ENCODE results near the gene CPEB3. TPM values are rescaled to one million over a fixed set of nuclear protein-coding genes. Genes with fewer than 3 reads are reported as not detected.
A peak's percentile ranks its signal among the peaks of the same experiment; 100 is the strongest.

Gene CPEB3
- total and polyA plus RNA-seq, 3 experiments from 2014 or later: 1.6 to 2.1 (median 2.1) TPM

DNA sequence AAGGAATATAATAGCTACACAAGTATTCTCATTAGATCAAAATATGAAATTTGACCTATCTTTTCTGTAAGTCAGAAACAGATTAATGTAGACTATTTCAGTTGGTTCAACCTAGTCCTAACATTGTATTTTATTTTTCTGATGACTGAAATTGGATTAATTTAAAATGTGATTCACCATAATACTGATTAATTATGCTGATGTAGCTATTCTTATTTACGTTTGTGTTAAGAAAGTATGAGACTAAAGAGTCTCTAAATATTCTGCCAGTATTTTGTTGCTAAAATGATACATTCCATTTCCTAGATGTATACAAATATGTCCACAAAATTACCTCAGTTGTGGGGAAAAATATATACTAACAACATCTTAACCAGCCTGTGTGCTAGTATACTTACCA, 18.4 kb upstream of the CPEB3 start:
- Histone ChIP-seq H3K27ac (ENCODE audit: low read depth, low read length) (no peak overlapping the region), H3K27me3 (ENCODE audit: insufficient read depth, low read length, poor library complexity, severe bottlenecking) (no peaks in the 10 kb centered on the region), H3K36me3 (ENCODE audit: insufficient read depth, low read length) (no peaks in the 10 kb centered on the region), H3K9me3 (ENCODE audit: low read length) (no peaks in the 10 kb centered on the region), H3K4me1 (ENCODE audit: insufficient read depth, low read length) (no peaks in the 10 kb centered on the region), H3K4me3 (ENCODE audit: low read length) (no peak overlapping the region)
- Mint-ChIP-seq H3K27ac (no peak overlapping the region), H3K36me3 (peaks cover 0 to 35% (median 11%) of the 10 kb centered on the region in 3 donors), H3K27me3 (no peaks in the 10 kb centered on the region), H3K4me3 (no peak overlapping the region), H3K4me1 (peaks cover 27 to 49% (median 43%) of the 10 kb centered on the region in 3 donors), H3K9me3 (no peaks in the 10 kb centered on the region)
- CTCF ChIA-PET: interaction anchor here (1.0 kb wide), 1 partner anchor 11 kb away, joined by 3 read pairs; no protein-coding TSS in a partner anchor
- POLR2A ChIA-PET: no interaction called here
- no peak for DNase-seq

DNA sequence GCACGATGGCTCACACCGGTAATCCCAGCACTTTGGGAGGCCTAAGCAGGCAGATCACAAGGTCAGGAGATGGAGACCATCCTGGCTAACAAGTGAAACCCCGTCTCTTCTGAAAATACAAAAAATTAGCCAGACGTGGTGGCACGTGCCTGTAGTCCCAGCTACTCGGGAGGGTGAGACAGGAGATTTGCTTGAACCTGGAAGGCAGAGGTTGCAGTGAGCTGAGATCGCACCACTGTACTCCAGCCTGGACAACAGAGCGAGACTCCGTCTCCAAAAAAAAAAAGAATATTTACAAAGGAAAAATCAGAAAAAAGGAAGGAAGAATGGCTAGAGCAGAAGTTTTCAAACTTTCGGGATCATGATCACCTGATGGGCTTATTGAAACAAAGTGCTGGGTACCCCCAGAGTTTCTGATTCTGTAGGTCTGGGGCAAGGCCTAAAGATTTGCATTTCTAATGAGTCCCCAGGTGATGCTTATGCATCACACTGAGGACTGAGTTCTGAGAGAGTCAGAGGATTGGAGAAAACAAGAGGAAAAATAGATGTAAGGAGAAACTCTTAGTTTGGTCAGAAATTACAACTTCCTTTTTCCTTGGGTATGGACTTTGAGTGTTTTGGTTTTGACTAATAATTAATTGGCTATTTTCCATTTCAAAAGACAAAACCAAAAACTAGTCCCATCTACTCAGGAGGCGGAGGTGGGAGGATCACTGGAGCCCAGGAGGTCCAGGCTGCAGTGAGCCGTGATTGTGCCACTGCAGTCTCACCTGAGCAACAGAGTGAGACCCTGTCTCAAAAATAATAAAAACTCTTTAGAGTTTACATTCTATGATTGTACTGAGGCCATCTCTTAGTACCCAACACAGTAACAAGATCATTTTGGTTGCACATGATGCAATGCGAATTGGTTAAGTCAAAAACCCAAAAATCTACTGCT, 14.5 kb upstream of the CPEB3 start:
- POLR2A ChIA-PET: interaction anchor here (1.0 kb wide), 1 partner anchor 14 kb away, joined by 3 read pairs; the partner anchor contains the start of genes CPEB3 and MARCHF5
- CTCF ChIA-PET: no interaction called here

DNA sequence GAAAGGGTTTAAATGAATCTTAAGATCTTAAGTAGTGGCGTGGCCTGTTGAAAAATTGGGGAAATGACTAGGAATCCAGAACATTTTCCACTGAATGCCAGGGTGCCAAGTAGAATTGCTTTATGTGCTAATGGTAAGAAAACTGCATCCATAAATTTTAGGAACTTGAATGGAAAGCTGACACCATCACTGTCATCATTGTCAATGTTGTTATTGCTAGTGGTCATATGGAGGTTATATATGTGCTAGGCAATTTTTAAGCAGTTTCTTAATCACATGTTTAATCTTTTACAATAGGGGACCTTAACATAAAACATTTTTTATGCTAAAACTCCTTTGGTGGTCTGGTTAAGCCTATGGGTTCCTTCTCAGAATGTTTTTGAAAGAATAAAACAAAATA, 13.2 kb upstream of the CPEB3 start:
- Mint-ChIP-seq H3K4me3 (no peak overlapping the region), H3K9me3 (no peaks in the 10 kb centered on the region), H3K36me3 (peaks cover 0 to 34% (median 2%) of the 10 kb centered on the region in 3 donors), H3K27ac (no peak overlapping the region), H3K27me3 (no peaks in the 10 kb centered on the region), H3K4me1 (peaks cover 45 to 78% (median 60%) of the 10 kb centered on the region in 3 donors)
- no peak for DNase-seq
- peaks cover 10% of the 10 kb centered on the region for H3K4me1 ChIP-seq (ENCODE audit: insufficient read depth, low read length)
- no peak overlapping the region for H3K27ac ChIP-seq (ENCODE audit: low read depth, low read length)
- H3K9me3 ChIP-seq (ENCODE audit: low read length): no peaks in the 10 kb centered on the region
- H3K27me3 ChIP-seq (ENCODE audit: insufficient read depth, low read length, poor library complexity, severe bottlenecking): no peaks in the 10 kb centered on the region
- no peaks in the 10 kb centered on the region for H3K36me3 ChIP-seq (ENCODE audit: insufficient read depth, low read length)
- no peak overlapping the region for H3K4me3 ChIP-seq (ENCODE audit: low read length)
- ChIA-PET CTCF (interaction anchor here (2.1 to 2.4 kb wide), 2 partner anchors 10 to 12 kb away, joined by 5 to 10 read pairs; partner anchors contain the start of genes CPEB3 and MARCHF5), POLR2A (interaction anchor here (1.0 kb wide), 1 partner anchor 13 kb away, joined by 3 read pairs; the partner anchor contains the start of genes CPEB3 and MARCHF5)

More for the DNA sequence above, 14.5 kb upstream of the CPEB3 start:
- Histone ChIP-seq H3K4me3 (ENCODE audit: low read length) (no peak overlapping the region), H3K9me3 (ENCODE audit: low read length) (no peaks in the 10 kb centered on the region), H3K27me3 (ENCODE audit: insufficient read depth, low read length, poor library complexity, severe bottlenecking) (no peaks in the 10 kb centered on the region), H3K27ac (ENCODE audit: low read depth, low read length) (no peak overlapping the region), H3K4me1 (ENCODE audit: insufficient read depth, low read length) (peaks cover 10% of the 10 kb centered on the region), H3K36me3 (ENCODE audit: insufficient read depth, low read length) (no peaks in the 10 kb centered on the region)
- Mint-ChIP-seq H3K9me3 (no peaks in the 10 kb centered on the region), H3K36me3 (peaks cover 0 to 22% (median under 1%) of the 10 kb centered on the region in 3 donors), H3K4me1 (peaks cover 43 to 70% (median 61%) of the 10 kb centered on the region in 3 donors), H3K27ac (peak overlapping the region in 3 of 8 donors; percentile 30 to 89 (median 72)), H3K27me3 (no peaks in the 10 kb centered on the region), H3K4me3 (no peak overlapping the region)
- DNase-seq: no peak

DNA sequence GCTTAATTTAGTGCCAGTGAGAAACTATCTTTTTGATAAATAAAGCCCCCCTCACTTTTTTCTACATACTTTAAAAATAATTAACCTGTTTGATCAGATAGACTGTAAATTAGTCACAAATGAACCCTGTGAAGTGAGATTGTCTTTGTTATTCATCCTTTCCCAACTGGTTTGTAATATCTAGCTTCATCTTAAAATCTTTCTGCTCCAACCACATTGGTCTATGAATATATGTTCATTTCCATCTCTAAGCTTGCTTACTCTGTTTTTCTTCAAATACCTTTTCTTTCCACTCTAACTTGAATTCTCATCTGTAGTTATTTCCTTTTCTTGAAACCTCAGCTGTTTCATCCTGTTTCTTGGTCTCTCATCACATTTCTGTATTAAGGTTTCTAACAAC, 12.2 kb upstream of the CPEB3 start:
- Histone ChIP-seq H3K9me3 (ENCODE audit: low read length) (no peaks in the 10 kb centered on the region), H3K36me3 (ENCODE audit: insufficient read depth, low read length) (no peaks in the 10 kb centered on the region), H3K27me3 (ENCODE audit: insufficient read depth, low read length, poor library complexity, severe bottlenecking) (no peaks in the 10 kb centered on the region), H3K4me1 (ENCODE audit: insufficient read depth, low read length) (peaks cover 10% of the 10 kb centered on the region), H3K4me3 (ENCODE audit: low read length) (no peak overlapping the region), H3K27ac (ENCODE audit: low read depth, low read length) (no peak overlapping the region)
- H3K4me3 Mint-ChIP-seq: no peak overlapping the region
- H3K36me3 Mint-ChIP-seq: peaks cover 0 to 38% (median 4%) of the 10 kb centered on the region in 3 donors
- no peaks in the 10 kb centered on the region for H3K27me3 Mint-ChIP-seq
- peak overlapping the region in 5 of 8 donors; percentile 0 to 18 (median 3) for H3K27ac Mint-ChIP-seq
- no peak for DNase-seq
- peaks cover 42 to 80% (median 67%) of the 10 kb centered on the region in 3 donors for H3K4me1 Mint-ChIP-seq
- ChIA-PET POLR2A (no interaction called here), CTCF (interaction anchor here (0.6 to 2.4 kb wide), 3 partner anchors 11 to 317 kb away, joined by 4 to 10 read pairs (median 5); partner anchors contain the start of genes CPEB3 and MARCHF5)
- H3K9me3 Mint-ChIP-seq: no peaks in the 10 kb centered on the region

DNA sequence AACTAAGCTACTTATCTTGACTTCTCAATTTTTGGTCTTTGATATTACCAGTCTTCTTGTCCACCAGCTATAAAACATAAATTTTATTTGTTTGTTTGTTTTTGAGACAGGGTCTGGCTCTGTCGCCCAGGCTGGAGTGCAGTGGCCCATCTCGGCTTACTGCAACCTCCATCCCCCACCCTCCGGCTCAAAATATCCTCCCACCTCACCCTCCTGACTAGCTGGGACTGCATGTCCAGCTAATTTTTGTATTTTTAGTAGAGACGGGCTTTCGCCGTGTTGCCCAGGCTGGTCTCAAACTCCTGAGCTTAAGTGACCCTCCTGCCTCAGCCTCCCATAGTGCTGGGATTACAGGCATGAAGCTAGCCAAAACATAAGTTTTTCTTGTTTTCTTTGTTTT, 7.6 kb upstream of the CPEB3 start:
- Histone ChIP-seq H3K27me3 (ENCODE audit: insufficient read depth, low read length, poor library complexity, severe bottlenecking) (no peaks in the 10 kb centered on the region), H3K4me3 (ENCODE audit: low read length) (no peak overlapping the region), H3K27ac (ENCODE audit: low read depth, low read length) (no peak overlapping the region), H3K36me3 (ENCODE audit: insufficient read depth, low read length) (no peaks in the 10 kb centered on the region), H3K4me1 (ENCODE audit: insufficient read depth, low read length) (peaks cover 14% of the 10 kb centered on the region), H3K9me3 (ENCODE audit: low read length) (no peaks in the 10 kb centered on the region)
- Mint-ChIP-seq H3K4me1 (peaks cover 44 to 78% (median 57%) of the 10 kb centered on the region in 3 donors), H3K27ac (peak overlapping the region in 1 of 8 donors; percentile 13), H3K36me3 (peaks cover 0 to 52% (median 7%) of the 10 kb centered on the region in 3 donors), H3K9me3 (no peaks in the 10 kb centered on the region), H3K27me3 (no peaks in the 10 kb centered on the region), H3K4me3 (peak overlapping the region in 1 of 7 donors; percentile 24)
- CTCF ChIA-PET: interaction anchor here (1.1 to 1.2 kb wide), 2 partner anchors 11 to 21 kb away, joined by 3 read pairs; no protein-coding TSS in a partner anchor
- no peak for DNase-seq
- POLR2A ChIA-PET: no interaction called here

DNA sequence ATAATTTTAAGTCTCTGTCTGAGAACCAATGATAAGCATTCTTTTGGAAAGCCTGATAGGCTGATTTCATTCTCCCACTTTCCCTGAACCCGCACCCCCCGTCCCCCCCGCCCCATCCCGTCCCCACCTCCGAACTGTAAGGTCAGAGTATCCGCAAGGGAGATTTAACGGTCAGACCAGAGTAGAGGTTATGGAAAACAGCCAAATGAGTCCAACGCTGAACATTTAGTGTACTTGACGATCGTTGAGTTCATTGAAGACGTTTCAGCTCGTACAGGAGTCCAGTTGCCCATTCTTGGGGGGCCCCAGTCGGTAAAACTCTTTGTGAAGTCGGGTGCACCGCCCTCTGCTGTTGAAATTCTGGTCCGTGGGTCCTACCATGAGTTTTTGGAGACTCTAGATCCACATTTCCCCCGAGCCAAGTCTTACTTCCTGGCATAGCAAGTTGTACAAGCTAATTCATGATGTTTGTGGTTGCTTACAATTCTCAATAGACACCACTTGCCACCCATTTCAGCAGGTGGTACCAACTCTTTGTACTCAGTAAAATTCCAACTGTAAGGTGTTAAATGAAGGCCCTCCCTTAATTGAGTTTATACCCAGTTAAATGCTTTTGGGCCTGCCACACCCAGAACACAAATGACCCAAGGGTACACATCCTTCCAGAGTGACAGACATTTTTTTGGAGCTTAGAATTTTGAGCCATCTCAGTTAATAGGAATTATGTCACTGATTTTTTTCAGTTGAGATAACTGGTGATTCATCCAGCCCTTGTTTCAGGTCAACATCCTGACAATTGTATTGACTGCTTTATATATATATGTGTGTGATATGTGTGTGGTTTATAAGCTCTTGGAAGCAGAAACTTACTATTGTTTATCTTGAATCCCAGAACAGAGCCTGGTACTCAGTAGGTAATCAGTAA, 1.3 kb upstream of the CPEB3 start:
- H3K9me3 Mint-ChIP-seq: no peaks in the 10 kb centered on the region
- peak; percentile 4 to 59 (median 31) for DNase-seq
- Histone ChIP-seq H3K4me1 (ENCODE audit: insufficient read depth, low read length) (peaks cover 22% of the 10 kb centered on the region), H3K27ac (ENCODE audit: low read depth, low read length) (peak overlapping the region; percentile 83), H3K27me3 (ENCODE audit: insufficient read depth, low read length, poor library complexity, severe bottlenecking) (no peaks in the 10 kb centered on the region), H3K4me3 (ENCODE audit: low read length) (peak overlapping the region; percentile 95), H3K9me3 (ENCODE audit: low read length) (no peaks in the 10 kb centered on the region), H3K36me3 (ENCODE audit: insufficient read depth, low read length) (no peaks in the 10 kb centered on the region)
- H3K4me3 Mint-ChIP-seq: peak overlapping the region; percentile 92 to 99 (median 96)
- CTCF ChIA-PET: interaction anchor here (0.5 to 2.0 kb wide), 4 partner anchors 9 to 37 kb away, joined by 3 to 10 read pairs (median 6); no protein-coding TSS in a partner anchor
- H3K36me3 Mint-ChIP-seq: peaks cover 0 to 33% (median 2%) of the 10 kb centered on the region in 3 donors
- peaks cover 35 to 48% (median 43%) of the 10 kb centered on the region in 3 donors for H3K4me1 Mint-ChIP-seq
- H3K27ac Mint-ChIP-seq: peak overlapping the region; percentile 84 to 98 (median 93)
- POLR2A ChIA-PET: no interaction called here
- peaks cover 0 to 2% of the 10 kb centered on the region in 2 donors for H3K27me3 Mint-ChIP-seq

DNA sequence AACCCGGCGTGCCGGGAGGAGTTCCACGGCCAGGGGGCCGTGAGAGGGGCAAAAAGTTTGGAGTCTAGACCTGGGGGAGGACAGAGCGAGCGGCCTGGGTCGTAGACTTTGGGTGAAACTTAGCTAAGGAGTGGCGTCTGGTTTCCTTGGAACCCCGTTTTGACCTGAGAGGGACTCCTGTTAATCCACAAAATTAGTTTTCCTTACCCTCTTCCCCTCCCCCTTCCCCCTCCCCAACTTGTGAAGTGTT, 663 bp upstream of the CPEB3 start:
- Mint-ChIP-seq H3K36me3 (peaks cover 0 to 31% (median 2%) of the 10 kb centered on the region in 3 donors), H3K4me1 (peaks cover 32 to 43% (median 39%) of the 10 kb centered on the region in 3 donors), H3K9me3 (no peaks in the 10 kb centered on the region), H3K4me3 (peak overlapping the region; percentile 92 to 99 (median 96)), H3K27me3 (peaks cover 0 to 2% of the 10 kb centered on the region in 2 donors), H3K27ac (peak overlapping the region; percentile 76 to 98 (median 93))
- CTCF ChIA-PET: interaction anchor here (0.9 to 2.0 kb wide), 6 partner anchors 9 to 301 kb away, joined by 3 to 10 read pairs (median 4); partner anchors contain the start of gene KIF11
- Histone ChIP-seq H3K36me3 (ENCODE audit: insufficient read depth, low read length) (no peaks in the 10 kb centered on the region), H3K27ac (ENCODE audit: low read depth, low read length) (peak overlapping the region; percentile 83), H3K4me3 (ENCODE audit: low read length) (peak overlapping the region; percentile 95), H3K27me3 (ENCODE audit: insufficient read depth, low read length, poor library complexity, severe bottlenecking) (no peaks in the 10 kb centered on the region), H3K9me3 (ENCODE audit: low read length) (no peaks in the 10 kb centered on the region), H3K4me1 (ENCODE audit: insufficient read depth, low read length) (peaks cover 22% of the 10 kb centered on the region)
- POLR2A ChIA-PET: interaction anchor here (0.6 to 1.5 kb wide), 5 partner anchors 20 to 299 kb away, joined by 3 to 9 read pairs (median 5); no protein-coding TSS in a partner anchor
- DNase-seq: no peak
